Endodermal cell (in vitro differentiated cells): ENCODE data around the gene SUSD3. TPM values are rescaled to one million over a fixed set of nuclear protein-coding genes. Genes with fewer than 3 reads are reported as not detected.

ENCODE experiments used
- DNase-seq: peaks from one replicate; pipeline ENCODE4 v3.0.0-alpha.2; 2017
- H3K27ac ChIP-seq: 2 replicates; pipeline ENCODE4 v1.5.1; 2013; ENCODE audit warnings: mild to moderate bottlenecking, low read depth, low read length, moderate library complexity
- H3K27me3 ChIP-seq: 2 replicates; pipeline ENCODE4 v1.6.1; 2013; ENCODE audit warnings: mild to moderate bottlenecking, low read length, moderate library complexity; ENCODE audit not compliant: insufficient read depth, control insufficient read depth, poor library complexity, severe bottlenecking
- H3K36me3 ChIP-seq: 2 replicates; pipeline ENCODE4 v1.7.0; 2013; ENCODE audit warnings: mild to moderate bottlenecking, low read length, moderate library complexity; ENCODE audit not compliant: control insufficient read depth, insufficient read depth
- H3K4me1 ChIP-seq: one replicate; pipeline ENCODE4 v1.7.0; 2013; ENCODE audit warnings: low read length; ENCODE audit not compliant: control insufficient read depth, insufficient read depth
- H3K4me3 ChIP-seq: 2 replicates; pipeline ENCODE4 v1.5.1; 2013; ENCODE audit warnings: mild to moderate bottlenecking, low read length, moderate library complexity
- H3K9ac ChIP-seq: 2 replicates; pipeline ENCODE4 v1.6.1; 2013; ENCODE audit warnings: mild to moderate bottlenecking, low read length, moderate library complexity; ENCODE audit not compliant: poor library complexity, severe bottlenecking; ENCODE audit errors: extremely low read depth
- H3K9me3 ChIP-seq: 2 replicates; pipeline ENCODE4 v1.6.1; 2013; ENCODE audit warnings: mild to moderate bottlenecking, low read length, moderate library complexity; ENCODE audit not compliant: control insufficient read depth
- H3K27ac Mint-ChIP-seq: 2 replicates; pipeline ENCODE4 v1.8.0; 2020; ENCODE audit warnings: mixed read lengths
- H3K27me3 Mint-ChIP-seq: 2 replicates; pipeline ENCODE4 v1.8.0; 2021; ENCODE audit warnings: mild to moderate bottlenecking, mixed read lengths; ENCODE audit not compliant: insufficient read depth
- H3K36me3 Mint-ChIP-seq: 2 replicates; pipeline ENCODE4 v1.8.0; 2020; ENCODE audit warnings: low read depth, mixed read lengths
- H3K4me1 Mint-ChIP-seq: 2 replicates; pipeline ENCODE4 v1.8.0; 2020; ENCODE audit warnings: mixed read lengths
- H3K4me3 Mint-ChIP-seq: 2 replicates; pipeline ENCODE4 v1.8.0; 2020; ENCODE audit warnings: mild to moderate bottlenecking, moderate library complexity, mixed read lengths
- H3K9me3 Mint-ChIP-seq: 2 replicates; pipeline ENCODE4 v1.8.0; 2020; ENCODE audit warnings: mild to moderate bottlenecking, mixed read lengths
- CTCF ChIP-seq: fragments of 200-600 bp; sonication (generic); conservative IDR thresholded peaks from 2 replicates; pipeline ENCODE4 v1.5.0; 2021; ENCODE audit warnings: antibody characterized with exemption, mild to moderate bottlenecking
- WGBS, 2 experiments: methylation state at CpG; one replicate each; pipeline versions ENCODE4 v1.1.5 to v1.1.7; 2013; ENCODE audit warnings: missing lambda C conversion rate in 2 of 2, mixed read lengths in 1 of 2; ENCODE audit not compliant: insufficient coverage in 1 of 2, insufficient read length in 1 of 2; 5-methylcytosine and 5-hydroxymethylcytosine counted together
- total RNA-seq, 2 donors: library from RNA; stranded (reverse); fragmentation: NEBNext Ultra II Directional in 1 of 2; extraction: Animal tissue kit (Norgen Biotek cat#: 25700) in 1 of 2; gene quantifications; 2 replicates in 1 of 2; 3 replicates in 1 of 2; pipeline ENCODE4 v1.2.1, GENCODE V29; 2021

Gene SUSD3
- total RNA-seq, 2 donors from 2014 or later = 5.1 to 5.9 TPM

GRCh38 chr9:93120846-93121315 lies 62.4 kb downstream of the SUSD3 start:
- no peaks in the 10 kb centered on the region for H3K9me3 ChIP-seq
- H3K27me3 ChIP-seq = no peaks in the 10 kb centered on the region
- no peaks in the 10 kb centered on the region for H3K36me3 ChIP-seq
- H3K4me1 Mint-ChIP-seq = peaks cover 4% of the 10 kb centered on the region
- H3K9me3 Mint-ChIP-seq = no peaks in the 10 kb centered on the region
- H3K4me1 ChIP-seq = no peaks in the 10 kb centered on the region
- DNase-seq = no peak
- TF ChIP-seq CTCF = no peak
- WGBS, 2 experiments = 89 to 94% methylated on average over 4 to 11 of the region's 11 CpGs
- H3K27ac Mint-ChIP-seq = no peak overlapping the region
- no peaks in the 10 kb centered on the region for H3K27me3 Mint-ChIP-seq
- H3K9ac ChIP-seq = no peak overlapping the region
- H3K27ac ChIP-seq = no peak overlapping the region
- H3K36me3 Mint-ChIP-seq = peaks cover 9% of the 10 kb centered on the region
- H3K4me3 ChIP-seq = no peak overlapping the region
- no peak overlapping the region for H3K4me3 Mint-ChIP-seq

- no peaks in the 10 kb centered on the region for H3K9me3 ChIP-seq
- no peak for TF ChIP-seq CTCF
- Mint-ChIP-seq H3K27ac (no peak overlapping the region), H3K36me3 (peaks cover 14% of the 10 kb centered on the region), H3K4me1 (peaks cover 4% of the 10 kb centered on the region), H3K9me3 (no peaks in the 10 kb centered on the region), H3K4me3 (no peak overlapping the region), H3K27me3 (no peaks in the 10 kb centered on the region)
- 89 to 92% methylated on average over 18 to 20 of the region's 20 CpGs for WGBS, 2 experiments
- H3K27ac ChIP-seq = no peak overlapping the region
- H3K4me3 ChIP-seq = no peak overlapping the region
- H3K27me3 ChIP-seq = no peaks in the 10 kb centered on the region
- no peaks in the 10 kb centered on the region for H3K4me1 ChIP-seq
- H3K36me3 ChIP-seq = no peaks in the 10 kb centered on the region
- peak; percentile 44 for DNase-seq
- H3K9ac ChIP-seq = no peak overlapping the region
These were observed 63.1 kb downstream of the SUSD3 start for GRCh38 chr9:93121316-93122241.

- DNase-seq = peak; percentile 34
- Mint-ChIP-seq H3K9me3 (no peaks in the 10 kb centered on the region), H3K27ac (no peak overlapping the region), H3K36me3 (peaks cover 14% of the 10 kb centered on the region), H3K4me3 (no peak overlapping the region), H3K4me1 (peaks cover 4% of the 10 kb centered on the region), H3K27me3 (no peaks in the 10 kb centered on the region)
- H3K27ac ChIP-seq = no peak overlapping the region
- H3K36me3 ChIP-seq = no peaks in the 10 kb centered on the region
- no peak for TF ChIP-seq CTCF
- WGBS, 2 experiments = 92 to 94% methylated on average over 7 to 14 of the region's 14 CpGs
- no peaks in the 10 kb centered on the region for H3K4me1 ChIP-seq
- H3K9ac ChIP-seq = no peak overlapping the region
- no peaks in the 10 kb centered on the region for H3K9me3 ChIP-seq
- H3K4me3 ChIP-seq = no peak overlapping the region
- no peaks in the 10 kb centered on the region for H3K27me3 ChIP-seq
These were observed 64.3 kb downstream of the SUSD3 start for GRCh38 chr9:93122721-93123221.
